HepG2 (cell line): Measurements from ENCODE around the gene XPO5. TPM values are rescaled to one million over a fixed set of nuclear protein-coding genes. Genes with fewer than 3 reads are reported as not detected.

ENCODE experiments used
- ATAC-seq: fragments of 200-7000 bp; cut with Tn5 transposase; 3 replicates; pipeline ENCODE4 v1.9.1; 2020; ENCODE audit warnings: mild to moderate bottlenecking, moderate library complexity
- BruUV-seq: library from RNA; stranded (reverse); fragments of 400-500 nt; replicated peaks from 2 replicates; lab custom pipeline; 2021; lab: Mats Ljungman, UMichigan
- CTCF ChIA-PET: fragments of 300-600 bp; formaldehyde crosslinking; extraction: SDS; loops from one replicate; lab custom pipeline; 2021; ENCODE audit warnings: low total read pairs, inconsistent platforms, low intra/inter-chr PET ratio; lab: Yijun Ruan, JAX
- POLR2A ChIA-PET: fragments of 350-600 bp; sonication (Branson Sonifier 250); formaldehyde crosslinking; loops from one replicate; lab custom pipeline; 2020; ENCODE audit warnings: antibody characterized with exemption, inconsistent platforms; lab: Yijun Ruan, JAX
- DNase-seq: peaks from one replicate; pipeline ENCODE4 v3.0.0-alpha.2; 2015; ENCODE audit warnings: low spot score
- FAIRE-seq: peaks from 3 replicates; lab custom pipeline; 2011; peaks lifted over from hg19 to GRCh38; lab: Jason Lieb, UNC
- H2AFZ ChIP-seq: one replicate; pipeline ENCODE4 v1.6.1; 2011; ENCODE audit warnings: low read length, inconsistent platforms
- H3K27ac ChIP-seq: fragments of 300-600 bp; 3 replicates; pipeline ENCODE4 v1.8.0; 2011; ENCODE audit warnings: mixed run types, mild to moderate bottlenecking, mixed read lengths, low read length, inconsistent platforms; ENCODE audit not compliant: insufficient read depth; ENCODE audit errors: extremely low read length
- H3K27me3 ChIP-seq, 2 experiments: fragments of 200-600 bp in 1 of 2; 2 replicates in 1 of 2; 3 replicates in 1 of 2; pipeline versions ENCODE4 v1.6.0 to v1.8.0; 2011; ENCODE audit warnings: low read length in 2 of 2, mild to moderate bottlenecking in 2 of 2, moderate library complexity in 2 of 2, inconsistent platforms in 1 of 2; ENCODE audit not compliant: insufficient read depth in 2 of 2, control insufficient read depth in 1 of 2
- H3K36me3 ChIP-seq, 2 experiments: fragments of 200-600 bp in 1 of 2; replicated peaks in 1 of 2; 2 replicates in 1 of 2; 3 replicates in 1 of 2; pipeline versions ENCODE4 v1.5.1 to v1.8.0; 2011; ENCODE audit warnings: low read length in 2 of 2, inconsistent platforms in 1 of 2; ENCODE audit not compliant: insufficient read depth in 2 of 2, control insufficient read depth in 1 of 2
- H3K4me1 ChIP-seq: 2 replicates; pipeline ENCODE4 v1.5.1; 2012; ENCODE audit warnings: low read length, inconsistent platforms; ENCODE audit not compliant: insufficient read depth
- H3K4me2 ChIP-seq: 2 replicates; pipeline ENCODE4 v1.6.0; 2011; ENCODE audit warnings: low read depth, low read length, inconsistent platforms
- H3K4me3 ChIP-seq, 3 experiments: fragments of 200-600 bp in 1 of 3; sonication (generic), shearing (Covaris generic) in 1 of 3; replicated peaks in 1 of 3; 2 replicates each; pipeline ENCODE4 v1.5.1; 2011 to 2016; ENCODE audit warnings: low read length in 3 of 3, inconsistent platforms in 2 of 3, low read depth in 2 of 3, mild to moderate bottlenecking in 2 of 3, control low read depth in 1 of 3, mixed read lengths in 1 of 3; ENCODE audit not compliant: insufficient read depth in 1 of 3
- H3K79me2 ChIP-seq: one replicate; pipeline ENCODE4 v1.6.1; 2011; ENCODE audit warnings: low read length, inconsistent platforms; ENCODE audit not compliant: insufficient read depth
- H3K9ac ChIP-seq: 2 replicates; pipeline ENCODE4 v1.6.0; 2011; ENCODE audit warnings: mild to moderate bottlenecking, low read depth, low read length, inconsistent platforms; ENCODE audit not compliant: insufficient read depth
- H3K9me3 ChIP-seq: 2 replicates; pipeline ENCODE4 v1.5.1; 2012; ENCODE audit warnings: mild to moderate bottlenecking, low read length
- H4K20me1 ChIP-seq: 2 replicates; pipeline ENCODE4 v1.6.0; 2011; ENCODE audit warnings: inconsistent platforms, mild to moderate bottlenecking, low read length, moderate library complexity; ENCODE audit not compliant: insufficient read depth
- ATF1 ChIP-seq: IDR thresholded peaks from 2 replicates; pipeline ENCODE4 v1.6.1; 2016; ENCODE audit warnings: mild to moderate bottlenecking, control low read depth
- ATF5 ChIP-seq: sonication (generic); formaldehyde crosslinking; IDR thresholded peaks from 2 replicates; pipeline ENCODE4 v1.4.0; 2020; ENCODE audit warnings: mild to moderate bottlenecking, low read depth, missing genetic modification reagents
- BCL3 ChIP-seq: sonication (generic); formaldehyde crosslinking; IDR thresholded peaks from 2 replicates; pipeline ENCODE4 v1.5.1; 2020; ENCODE audit warnings: mild to moderate bottlenecking, missing genetic modification reagents, moderate library complexity
- BRD4 ChIP-seq: sonication (generic); formaldehyde crosslinking; IDR thresholded peaks from 2 replicates; pipeline ENCODE4 v1.4.0; 2020; ENCODE audit warnings: missing genetic modification reagents
- CBFB ChIP-seq: sonication (generic); formaldehyde crosslinking; IDR thresholded peaks from 2 replicates; pipeline ENCODE4 v1.4.0; 2020; ENCODE audit warnings: missing genetic modification reagents
- CBX5 ChIP-seq: sonication (generic); formaldehyde crosslinking; IDR thresholded peaks from 2 replicates; pipeline ENCODE4 v1.4.0; 2020; ENCODE audit warnings: missing genetic modification reagents, borderline replicate concordance
- GLI4 ChIP-seq: sonication (generic); formaldehyde crosslinking; IDR thresholded peaks from 2 replicates; pipeline ENCODE4 v1.5.1; 2020; ENCODE audit warnings: missing genetic modification reagents, mild to moderate bottlenecking, moderate library complexity, borderline replicate concordance
- HCFC1 ChIP-seq: fragments of 150-350 bp; IDR thresholded peaks from 2 replicates; pipeline ENCODE4 v1.6.1; 2014; ENCODE audit warnings: low read depth, low read length
- MIER3 ChIP-seq: IDR thresholded peaks from 2 replicates; pipeline ENCODE4 v1.6.1; 2016; ENCODE audit warnings: missing compliant biosample characterization, borderline replicate concordance
- PPARG ChIP-seq: conservative IDR thresholded peaks from 2 replicates; pipeline ENCODE4 v1.6.1; 2016; ENCODE audit warnings: missing biosample characterization, missing genetic modification reagents
- SP140L ChIP-seq: sonication (generic); formaldehyde crosslinking; IDR thresholded peaks from 2 replicates; pipeline ENCODE4 v1.4.0; 2020; ENCODE audit warnings: missing genetic modification reagents, borderline replicate concordance
- SP5 ChIP-seq: IDR thresholded peaks from 2 replicates; pipeline ENCODE4 v1.6.1; 2016; ENCODE audit warnings: low read depth, borderline replicate concordance
- TP53 ChIP-seq: sonication (generic); formaldehyde crosslinking; conservative IDR thresholded peaks from 2 replicates; pipeline ENCODE4 v1.4.0; 2020; ENCODE audit warnings: missing genetic modification reagents
- ZBTB26 ChIP-seq: IDR thresholded peaks from 2 replicates; pipeline ENCODE4 v1.6.1; 2016; ENCODE audit warnings: missing compliant biosample characterization, missing genetic modification reagents, borderline replicate concordance
- ZBTB37 ChIP-seq: sonication (generic); formaldehyde crosslinking; IDR thresholded peaks from 2 replicates; pipeline ENCODE4 v1.4.0; 2020; ENCODE audit warnings: mild to moderate bottlenecking, missing genetic modification reagents
- ZEB1 ChIP-seq: IDR thresholded peaks from 2 replicates; pipeline ENCODE4 v1.6.1; 2012; ENCODE audit warnings: mild to moderate bottlenecking, low read depth, inconsistent platforms; ENCODE audit not compliant: insufficient replicate concordance
- ZNF275 ChIP-seq: sonication (generic); formaldehyde crosslinking; IDR thresholded peaks from 2 replicates; pipeline ENCODE4 v1.8.0; 2022; ENCODE audit warnings: missing genetic modification reagents, mild to moderate bottlenecking, inconsistent platforms, borderline replicate concordance
- ZNF34 ChIP-seq: sonication (generic); formaldehyde crosslinking; IDR thresholded peaks from 2 replicates; pipeline ENCODE4 v1.4.0; 2020; ENCODE audit warnings: mild to moderate bottlenecking, missing genetic modification reagents, borderline replicate concordance
- ZNF562 ChIP-seq: sonication (generic); formaldehyde crosslinking; IDR thresholded peaks from 2 replicates; pipeline ENCODE4 v1.8.0; 2022; ENCODE audit warnings: missing genetic modification reagents, borderline replicate concordance
- ZNF780A ChIP-seq: sonication (generic); formaldehyde crosslinking; IDR thresholded peaks from 2 replicates; pipeline ENCODE4 v1.8.0; 2022; ENCODE audit warnings: mild to moderate bottlenecking, missing genetic modification reagents, moderate library complexity
- in situ Hi-C: cut with HindIII; loops from 2 replicates; pipeline ENCODE4 v1.10.0; 2017; ENCODE audit warnings: low pct_unique_long_range_greater_than_20kb; ENCODE audit not compliant: extremely low pct_ligation_motif_present
- intact Hi-C: fragments of 100-400 bp; cut with micrococcal nuclease; formaldehyde crosslinking; loops from one replicate; pipeline ENCODE4 v1.10.0; 2022; ENCODE audit not compliant: unreplicated experiment
- polyA plus RNA-seq, 8 experiments: library from polyadenylated mRNA; depleted of rRNA in 3 of 8; stranded (reverse) in 7 of 8; unstranded in 1 of 8; fragments of >200 nt; fragmentation: Illumina TruSeq in 4 of 8; extraction: Trizol in 4 of 8; gene quantifications; 2 replicates each; pipeline versions ENCODE4 v1.2.1 to v1.2.3, GENCODE V29; 2011 to 2016; ENCODE audit warnings: low read depth in 4 of 8, missing spikeins in 1 of 8, mixed read lengths in 1 of 8; ENCODE audit not compliant: insufficient read depth in 1 of 8
- total RNA-seq, 5 experiments: library from RNA; depleted of rRNA; stranded (reverse); fragments of >200 nt; fragmentation: Illumina TruSeq; extraction: Trizol; gene quantifications; 2 replicates each; pipeline ENCODE4 v1.2.3, GENCODE V29; 2016; ENCODE audit warnings: low read depth in 1 of 5

The XPO5 gene
- total and polyA plus RNA-seq, 2 of the 13 experiments (the other 11 are each of a cell fraction or from before 2014, with no cell fraction given), result 52.2 to 68.0 TPM

GRCh38 chr6:43559328-43559727, 16.5 kb downstream of the XPO5 start:
- no peak overlapping the region for H3K4me3 ChIP-seq
- TSS peak; percentile 12 for BruUV-seq
- H3K4me2 ChIP-seq, result no peak overlapping the region
- no peaks in the 10 kb centered on the region for H3K9me3 ChIP-seq
- H4K20me1 ChIP-seq, result no peaks in the 10 kb centered on the region
- in situ Hi-C loops, result no loop called here
- no peak for FAIRE-seq
- H3K27me3 ChIP-seq, result no peaks in the 10 kb centered on the region
- ChIA-PET CTCF (no interaction called here), POLR2A (no interaction called here)
- no peak overlapping the region for H2AFZ ChIP-seq
- TF ChIP-seq CBX5, result no peak
- TF ChIP-seq ZBTB26, result no peak
- TF ChIP-seq ZNF780A, result no peak
- TF ChIP-seq ZNF275 (CRISPR knock-in tag), result no peak
- no peak for TF ChIP-seq ATF5 (CRISPR knock-in tag)
- no peak for TF ChIP-seq CBFB (CRISPR knock-in tag)
- TF ChIP-seq ZNF34, result no peak
- no peak for TF ChIP-seq ZBTB37 (CRISPR knock-in tag)
- no peak for TF ChIP-seq MIER3 (CRISPR knock-in tag)
- TF ChIP-seq ZEB1, result no peak
- TF ChIP-seq SP140L (CRISPR knock-in tag), result no peak
- no peak for TF ChIP-seq PPARG
- TF ChIP-seq BRD4 (CRISPR knock-in tag), result no peak
- TF ChIP-seq ATF1 (CRISPR knock-in tag), result no peak
- no peak for TF ChIP-seq ZNF562 (CRISPR knock-in tag)
- TF ChIP-seq TP53 (CRISPR knock-in tag), result no peak
- TF ChIP-seq HCFC1, result no peak
- no peak for TF ChIP-seq GLI4 (CRISPR knock-in tag)
- no peak for TF ChIP-seq BCL3 (CRISPR knock-in tag)
- no peak for TF ChIP-seq SP5 (CRISPR knock-in tag)
- TF ChIP-seq, all 625 proteins: peak for 0
- intact Hi-C loops, result no loop called here
- H3K9ac ChIP-seq, result no peak overlapping the region
- H3K27ac ChIP-seq, result no peak overlapping the region
- DNase-seq, result no peak
- H3K79me2 ChIP-seq, result no peaks in the 10 kb centered on the region
- ATAC-seq, result no peak
- no peaks in the 10 kb centered on the region for H3K4me1 ChIP-seq
- peaks cover 28 to 91% of the 10 kb centered on the region in 2 experiments for H3K36me3 ChIP-seq
